ENCODE results near the gene SLC6A5.

GRCh38 chr11:20707876-20708275 lies 108.5 kb downstream of the SLC6A5 start:
- TF ChIP-seq CTCF (IDR thresholded peaks at IDR 0.05) (no peak), POLR2A (IDR thresholded peaks at IDR 0.05) (no peak)
